H7 (cell line): ENCODE results near the gene ABCA7. TPM values are rescaled to one million over a fixed set of nuclear protein-coding genes. Genes with fewer than 3 reads are reported as not detected.

ENCODE experiments used
- DNase-seq: peaks from one replicate; pipeline ENCODE4 v3.0.0; 2012
- H3K27me3 ChIP-seq: 2 replicates; pipeline ENCODE4 v1.6.0; 2011; ENCODE audit warnings: mild to moderate bottlenecking, low read length; ENCODE audit not compliant: control insufficient read depth, insufficient read depth
- H3K36me3 ChIP-seq: replicated peaks from 2 replicates; pipeline ENCODE4 v1.5.1; 2011; ENCODE audit warnings: low read length; ENCODE audit not compliant: control insufficient read depth, insufficient read depth
- H3K4me3 ChIP-seq: 2 replicates; pipeline ENCODE4 v1.5.1; 2011; ENCODE audit warnings: low read depth, mild to moderate bottlenecking, control low read depth, low read length, moderate library complexity; ENCODE audit not compliant: insufficient read depth
- total RNA-seq: library from RNA; depleted of rRNA; stranded (reverse); fragments of >200 nt; shearing (Covaris generic); gene quantifications from 2 replicates; pipeline ENCODE4 v1.2.3, GENCODE V29; 2014

Gene ABCA7
- total RNA-seq, 1 experiment from 2014 or later, result 19.7 TPM

- Histone ChIP-seq H3K4me3 (no peak overlapping the region), H3K36me3 (peaks cover 7% of the 10 kb centered on the region), H3K27me3 (no peaks in the 10 kb centered on the region)
- no peak for DNase-seq
These were observed 66.2 kb downstream of the ABCA7 start for GRCh38 chr19:1105873-1106840.

DNA sequence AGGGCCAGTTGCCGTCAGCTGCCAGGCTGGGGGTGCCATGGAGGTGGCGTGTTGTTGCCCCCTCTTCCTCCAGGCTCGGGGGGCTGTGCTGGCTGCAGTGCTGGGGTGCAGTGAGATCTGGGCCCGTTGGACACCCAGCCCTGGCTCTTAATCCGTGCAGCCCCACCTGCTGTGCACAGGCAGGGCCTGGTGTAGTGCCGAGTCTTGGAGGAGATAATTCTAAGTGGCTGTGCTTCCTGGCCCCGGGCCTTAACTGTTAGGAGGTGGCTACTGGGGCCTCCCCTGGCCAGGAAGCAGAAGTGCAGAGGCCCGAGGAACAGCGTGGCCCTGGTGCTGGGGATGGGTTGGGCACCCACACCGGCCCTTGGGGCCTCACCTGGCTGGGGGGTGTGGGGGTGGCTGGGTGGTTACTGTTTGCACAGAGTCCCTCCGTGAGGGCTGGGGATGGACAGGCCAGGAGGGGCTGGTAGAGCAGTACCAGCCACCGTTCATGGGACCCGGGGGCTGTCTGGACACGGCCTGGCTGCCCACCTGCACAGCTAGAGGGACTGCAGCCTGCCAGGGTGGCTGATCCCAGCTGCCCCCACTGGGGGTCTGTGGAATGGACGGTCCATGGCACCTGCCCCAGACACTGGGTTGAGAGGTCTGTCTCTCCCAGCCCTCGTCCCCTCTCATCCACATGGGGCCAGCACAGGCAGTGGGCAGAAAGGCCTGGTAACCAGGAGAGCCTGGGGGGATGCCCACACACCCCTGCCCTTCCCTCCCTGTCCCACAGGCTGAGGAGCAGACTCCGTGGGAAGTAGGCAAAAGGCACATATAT is 67.1 kb downstream of the ABCA7 start:
- DNase-seq, result no peak
- Histone ChIP-seq H3K4me3 (no peak overlapping the region), H3K27me3 (no peaks in the 10 kb centered on the region), H3K36me3 (peaks cover 7% of the 10 kb centered on the region)

GRCh38 chr19:1107661-1108261 is 67.9 kb downstream of the ABCA7 start:
- Histone ChIP-seq H3K36me3 (peaks cover 7% of the 10 kb centered on the region), H3K27me3 (no peaks in the 10 kb centered on the region), H3K4me3 (no peak overlapping the region)
- no peak for DNase-seq

- peaks cover 7% of the 10 kb centered on the region for H3K36me3 ChIP-seq
- no peak for DNase-seq
- H3K4me3 ChIP-seq, result no peak overlapping the region
- H3K27me3 ChIP-seq, result no peaks in the 10 kb centered on the region
These were observed 68.6 kb downstream of the ABCA7 start for GRCh38 chr19:1108291-1109031.

DNA sequence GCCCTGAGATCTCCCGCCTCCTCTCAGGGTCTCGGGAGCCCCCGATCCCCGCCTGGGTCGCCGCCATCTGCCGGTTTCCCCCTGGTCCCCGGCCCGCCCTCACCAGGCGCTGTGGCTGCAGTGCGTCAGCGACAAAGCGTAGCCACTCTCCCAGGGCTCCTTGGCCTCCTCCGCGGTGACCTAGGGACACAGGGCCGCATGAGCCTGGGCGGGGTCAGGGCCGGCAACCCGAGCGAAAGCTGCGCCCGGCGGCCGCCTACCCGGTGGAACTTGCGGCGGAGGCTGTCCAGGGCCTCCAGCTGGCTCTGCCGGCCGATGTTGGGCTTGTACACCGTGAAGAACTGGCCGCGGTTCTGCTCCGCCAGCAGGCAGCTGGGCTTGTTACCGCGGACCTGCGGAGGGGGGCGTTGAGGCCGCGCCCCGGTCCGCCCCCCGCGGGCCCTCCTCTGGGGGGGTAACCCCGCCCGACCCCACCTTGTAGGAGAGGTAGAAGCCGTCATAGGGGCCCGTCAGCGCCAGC is 69.2 kb downstream of the ABCA7 start:
- H3K4me3 ChIP-seq, result no peak overlapping the region
- no peak for DNase-seq
- peaks cover 7% of the 10 kb centered on the region for H3K36me3 ChIP-seq
- H3K27me3 ChIP-seq, result no peaks in the 10 kb centered on the region

- no peaks in the 10 kb centered on the region for H3K27me3 ChIP-seq
- DNase-seq, result no peak
- H3K36me3 ChIP-seq, result peaks cover 7% of the 10 kb centered on the region
- H3K4me3 ChIP-seq, result no peak overlapping the region
These were observed 70.1 kb downstream of the ABCA7 start for GRCh38 chr19:1109697-1110671.

- DNase-seq, result no peak
- peaks cover 4% of the 10 kb centered on the region for H3K36me3 ChIP-seq
- H3K27me3 ChIP-seq, result no peaks in the 10 kb centered on the region
- H3K4me3 ChIP-seq, result no peak overlapping the region
These were observed 71.1 kb downstream of the ABCA7 start for GRCh38 chr19:1110809-1111640.

DNA sequence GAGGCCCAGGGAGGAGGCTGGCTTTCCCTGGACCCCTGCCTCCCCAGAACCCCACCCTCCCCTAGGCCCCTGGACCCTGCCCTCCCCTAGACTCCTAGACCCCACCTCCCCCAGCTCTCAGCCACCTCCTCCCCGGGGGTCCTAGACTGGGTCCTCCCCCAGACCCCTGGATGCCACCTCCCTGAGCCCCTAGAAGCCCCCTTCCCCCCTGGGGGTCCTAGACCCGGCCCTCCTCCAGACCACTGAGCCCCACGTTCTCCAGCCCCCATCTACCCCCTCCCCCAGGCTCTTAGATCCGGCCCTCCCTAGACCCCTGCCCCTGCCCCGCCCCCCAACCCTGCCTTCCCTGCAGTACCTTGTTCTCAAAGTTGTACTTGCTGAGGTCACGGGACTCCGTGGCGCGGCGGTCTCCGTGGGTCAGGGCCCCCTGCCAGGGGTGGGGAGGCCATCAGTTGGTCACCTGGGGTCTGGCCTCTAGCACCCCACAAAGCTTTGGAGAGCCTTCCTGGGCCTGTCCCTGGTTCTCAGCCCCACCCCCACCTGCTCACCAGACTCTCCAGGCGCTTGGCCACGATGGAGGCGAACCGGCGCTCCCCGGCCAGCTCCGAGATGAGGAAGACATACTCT is 71.8 kb downstream of the ABCA7 start:
- no peak for DNase-seq
- Histone ChIP-seq H3K36me3 (peaks cover 1% of the 10 kb centered on the region), H3K27me3 (no peaks in the 10 kb centered on the region), H3K4me3 (no peak overlapping the region)

- no peaks in the 10 kb centered on the region for H3K27me3 ChIP-seq
- H3K36me3 ChIP-seq, result no peaks in the 10 kb centered on the region; the same call in none of the 2 replicates
- peak; percentile 97 for DNase-seq
- H3K4me3 ChIP-seq, result no peak overlapping the region
These were observed 72.5 kb downstream of the ABCA7 start for GRCh38 chr19:1112268-1113029.

DNA sequence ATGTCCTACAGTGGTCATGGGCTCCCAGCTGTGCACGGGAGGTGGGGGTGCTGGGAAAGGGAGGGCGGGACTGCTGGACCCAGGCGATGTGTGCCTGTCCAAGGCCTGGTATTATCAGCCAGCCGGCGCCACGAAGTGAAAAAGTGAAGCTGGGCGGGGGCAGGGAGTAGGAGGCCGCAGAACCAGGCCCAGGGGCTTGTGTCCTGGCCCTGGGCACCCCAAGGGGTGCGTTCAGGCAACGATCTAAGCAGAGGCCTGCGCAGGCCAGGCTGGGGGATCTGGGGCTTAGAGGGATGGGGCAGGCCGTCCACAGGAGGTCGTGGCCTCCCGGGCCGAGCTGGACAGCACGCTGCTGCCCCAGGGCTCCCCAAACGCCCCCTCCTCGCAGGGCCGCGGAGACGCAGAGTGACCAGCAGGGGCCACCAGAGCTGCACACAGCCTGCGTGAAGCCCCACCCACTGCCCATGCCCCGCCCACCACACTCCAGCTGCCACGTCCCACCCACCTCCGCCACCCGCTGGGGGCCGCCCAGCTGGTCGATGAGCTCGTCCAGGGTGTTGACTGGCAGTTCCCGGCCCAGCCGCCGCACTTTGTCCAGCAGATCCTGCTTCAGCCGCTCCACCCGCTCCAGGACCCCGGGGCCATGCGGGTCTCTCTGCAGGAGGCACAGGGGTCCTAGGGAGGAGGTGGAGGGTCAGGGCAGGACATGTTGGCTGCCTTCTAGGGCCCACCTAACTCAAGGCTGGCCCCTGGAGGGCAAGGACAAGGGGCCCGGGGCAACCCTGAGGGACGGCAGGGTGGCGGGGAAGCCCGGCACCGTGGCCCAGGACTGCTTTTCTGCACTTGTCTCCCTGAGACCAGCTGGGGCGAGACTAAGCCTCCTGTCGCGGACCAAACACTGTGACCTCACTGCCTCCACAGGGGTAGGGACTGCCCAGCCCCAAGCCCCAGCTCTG is 73.4 kb downstream of the ABCA7 start:
- peak; percentile 100 for DNase-seq
- Histone ChIP-seq H3K4me3 (no peak overlapping the region), H3K36me3 (no peaks in the 10 kb centered on the region; the same call in none of the 2 replicates), H3K27me3 (no peaks in the 10 kb centered on the region)
